Adipocyte (in vitro differentiated cells): ENCODE results near the gene C1QTNF7.

Experiments
- DNase-seq: peaks from one replicate; pipeline ENCODE4 v3.0.0-alpha.2; 2015; ENCODE audit warnings: low read depth
- H3K27me3 ChIP-seq: replicated peaks from 2 replicates; pipeline ENCODE4 v1.7.0; 2013; ENCODE audit warnings: mild to moderate bottlenecking, low read length, moderate library complexity; ENCODE audit not compliant: control insufficient read depth, insufficient read depth
- H3K36me3 ChIP-seq: 2 replicates; pipeline ENCODE4 v1.7.0; 2013; ENCODE audit warnings: low read length, mild to moderate bottlenecking, moderate library complexity; ENCODE audit not compliant: control insufficient read depth, insufficient read depth, severe bottlenecking
- H3K4me1 ChIP-seq: 2 replicates; pipeline ENCODE4 v1.7.0; 2013; ENCODE audit warnings: mild to moderate bottlenecking, low read length, moderate library complexity; ENCODE audit not compliant: control insufficient read depth, insufficient read depth
- H3K4me3 ChIP-seq: 2 replicates; pipeline ENCODE4 v1.7.0; 2013; ENCODE audit warnings: mild to moderate bottlenecking, low read length, moderate library complexity
- H3K9ac ChIP-seq: 2 replicates; pipeline ENCODE4 v1.7.0; 2013; ENCODE audit warnings: mild to moderate bottlenecking, low read length, moderate library complexity
- H3K9me3 ChIP-seq: 2 replicates; pipeline ENCODE4 v1.7.0; 2013; ENCODE audit warnings: mild to moderate bottlenecking, low read length, moderate library complexity; ENCODE audit not compliant: control insufficient read depth

C1QTNF7 gene

DNA sequence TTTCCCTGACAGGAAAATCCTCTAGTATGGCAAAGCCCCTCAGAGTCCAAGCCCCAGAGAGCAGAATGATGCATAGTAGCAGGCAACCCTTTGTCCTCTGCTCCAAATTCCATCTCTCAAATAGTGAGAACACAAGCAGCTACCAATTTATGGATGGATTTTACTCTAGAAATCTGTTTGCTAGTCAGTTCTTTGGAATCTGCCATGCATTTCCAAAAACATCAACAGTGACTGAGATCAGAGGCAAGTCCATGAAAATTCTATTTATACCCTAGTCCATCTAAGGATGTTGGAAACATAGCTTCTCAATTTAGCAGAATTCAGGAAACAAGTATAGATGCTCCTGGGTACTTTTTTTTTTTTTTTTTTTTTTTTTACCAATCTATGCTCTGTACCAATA is 31.9 kb downstream of the C1QTNF7 start:
- no peak overlapping the region for H3K9ac ChIP-seq
- no peak overlapping the region for H3K4me3 ChIP-seq
- H3K9me3 ChIP-seq, result no peaks in the 10 kb centered on the region
- no peaks in the 10 kb centered on the region for H3K36me3 ChIP-seq
- peaks cover 5% of the 10 kb centered on the region for H3K27me3 ChIP-seq
- peak; percentile 26 for DNase-seq
- H3K4me1 ChIP-seq, result peaks cover 25% of the 10 kb centered on the region

DNA sequence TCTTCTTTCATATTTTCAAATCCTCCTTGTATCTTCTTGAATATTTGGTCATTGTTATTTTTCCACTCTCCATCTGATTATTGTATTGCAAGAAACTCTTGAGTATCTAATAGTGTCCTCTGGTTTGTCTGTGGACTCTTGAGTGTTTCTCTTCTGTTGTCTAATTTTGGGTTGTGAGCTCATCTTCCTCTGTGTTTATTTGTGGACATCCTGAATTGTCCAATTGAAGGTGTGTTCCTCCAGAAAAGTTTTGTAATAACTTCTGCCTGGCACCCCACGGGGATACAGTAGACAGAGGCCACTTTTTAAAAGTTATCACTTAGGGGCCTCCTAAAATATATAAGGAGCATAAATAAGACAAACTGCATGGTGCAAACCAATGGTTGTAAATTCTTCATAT is 38.8 kb downstream of the C1QTNF7 start:
- Histone ChIP-seq H3K4me1 (peaks cover 14% of the 10 kb centered on the region), H3K9ac (no peak overlapping the region)
- DNase-seq, result no peak

DNA sequence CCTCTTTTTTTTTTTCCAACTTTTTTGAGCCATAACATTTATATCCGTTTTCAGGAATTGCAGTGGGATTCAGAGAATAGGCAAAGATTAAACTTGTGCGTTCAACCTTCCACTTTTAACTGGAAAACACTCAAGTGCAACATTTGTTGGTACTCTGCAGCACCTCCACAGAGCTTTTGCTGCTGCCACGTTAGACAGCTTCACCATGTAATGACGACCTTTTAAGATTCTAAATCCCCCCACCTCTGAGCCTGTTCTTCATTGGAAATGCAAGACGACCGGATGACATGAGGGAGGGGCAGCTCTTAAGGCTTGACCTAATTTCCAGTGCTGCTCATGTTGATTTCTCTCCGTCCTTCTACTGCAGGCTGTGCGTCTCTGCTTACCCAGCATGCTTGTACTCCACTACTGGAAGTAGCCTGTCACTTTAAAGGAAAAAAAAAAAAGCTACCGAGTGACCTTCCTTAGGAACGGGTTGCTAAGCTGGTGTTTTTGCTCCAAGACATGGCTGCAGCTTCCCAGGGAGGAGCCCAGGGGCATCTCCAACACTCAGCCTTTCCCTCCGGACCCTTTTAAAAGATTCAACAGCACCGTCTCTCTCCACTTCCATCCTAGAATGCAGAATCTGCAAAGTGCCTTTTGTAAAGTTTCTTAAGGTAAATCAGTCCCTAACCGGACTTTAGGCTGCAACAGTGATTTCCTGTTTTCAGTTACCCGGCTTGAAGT is 41.7 kb downstream of the C1QTNF7 start, which contains the start of gene CC2D2A:
Gene CC2D2A (plus strand): TSS at position 481 of the 726 bp plus-strand sequence. CDS start 6,051 bp downstream, outside the sequence.
- peak; percentile 71 for DNase-seq
- Histone ChIP-seq H3K4me3 (peak within 1 kb of the TSS; percentile 92), H3K9ac (peak within 1 kb of the TSS; percentile 81), H3K4me1 (peaks cover 13% of the 10 kb centered on the region), H3K36me3 (no peaks in the 10 kb centered on the region), H3K27me3 (no peaks in the 10 kb centered on the region), H3K9me3 (no peaks in the 10 kb centered on the region)

More for the DNA sequence above, 38.8 kb downstream of the C1QTNF7 start:
- no peak overlapping the region for H3K4me3 ChIP-seq
- no peaks in the 10 kb centered on the region for H3K27me3 ChIP-seq
- no peaks in the 10 kb centered on the region for H3K36me3 ChIP-seq
- H3K9me3 ChIP-seq, result no peaks in the 10 kb centered on the region

DNA sequence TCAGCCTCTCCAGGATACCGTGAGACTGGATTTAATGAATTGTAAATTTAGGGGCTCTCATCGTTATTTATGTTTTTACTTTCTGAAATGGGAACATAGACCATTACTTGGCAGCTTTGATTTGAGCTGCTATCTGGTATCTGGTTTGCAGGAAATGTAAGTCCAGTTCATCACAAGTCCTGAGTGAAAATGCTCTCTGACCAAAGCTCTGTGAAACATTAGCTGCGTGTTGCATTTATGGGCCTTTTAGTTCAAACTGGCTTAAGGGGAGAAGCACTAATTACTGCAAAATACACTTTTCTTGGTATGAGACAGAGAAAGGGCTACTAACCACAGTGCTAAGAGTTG is 42.3 kb downstream of the C1QTNF7 start:
- Histone ChIP-seq H3K4me3 (peak overlapping the region; percentile 92), H3K9me3 (no peaks in the 10 kb centered on the region), H3K27me3 (no peaks in the 10 kb centered on the region), H3K4me1 (peaks cover 9% of the 10 kb centered on the region), H3K9ac (peak overlapping the region; percentile 81), H3K36me3 (no peaks in the 10 kb centered on the region)
- peak; percentile 43 for DNase-seq

DNA sequence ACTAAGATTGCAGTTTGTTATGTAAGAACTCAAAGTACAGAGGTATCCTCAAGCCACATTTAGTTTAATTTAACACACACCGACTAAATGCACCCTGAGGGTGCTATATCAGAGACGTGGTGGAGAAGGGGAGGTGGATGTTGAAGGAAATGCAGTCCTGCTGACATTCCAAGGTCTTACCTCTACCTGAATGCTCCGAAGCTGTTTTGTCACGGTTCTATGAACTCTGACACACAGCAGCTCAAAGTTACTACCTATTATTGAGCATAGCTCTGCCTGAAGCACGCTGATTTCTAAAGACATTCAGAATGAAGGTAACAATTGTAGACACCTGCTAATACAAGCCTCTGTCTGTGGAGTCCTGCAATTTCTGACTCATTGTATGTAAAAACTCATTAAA is 48.6 kb downstream of the C1QTNF7 start:
- no peaks in the 10 kb centered on the region for H3K36me3 ChIP-seq
- no peak overlapping the region for H3K4me3 ChIP-seq

DNA sequence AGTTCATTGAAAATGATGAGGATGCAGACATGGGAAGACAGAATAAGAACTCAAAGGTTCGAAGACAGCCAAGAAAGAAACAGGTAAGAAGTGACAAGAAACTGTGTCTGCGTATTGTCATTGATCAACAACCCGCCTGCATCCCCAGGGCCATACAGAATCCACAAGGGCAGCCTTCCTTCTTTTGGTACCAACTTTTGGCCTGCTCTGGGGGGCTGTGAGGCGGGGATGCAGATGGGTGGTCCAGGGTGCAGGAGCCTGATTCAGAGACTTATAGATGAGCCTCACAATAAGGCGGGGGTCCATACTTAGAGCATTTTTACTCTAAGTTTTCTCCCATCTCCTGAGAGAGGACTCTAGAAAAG is 50.9 kb downstream of the C1QTNF7 start:
- no peaks in the 10 kb centered on the region for H3K27me3 ChIP-seq
- no peak for DNase-seq
- H3K4me3 ChIP-seq, result peak overlapping the region; percentile 89
- H3K9ac ChIP-seq, result no peak overlapping the region
- peaks cover 16% of the 10 kb centered on the region for H3K4me1 ChIP-seq
- H3K36me3 ChIP-seq, result no peaks in the 10 kb centered on the region
- no peaks in the 10 kb centered on the region for H3K9me3 ChIP-seq

More for the DNA sequence above, 48.6 kb downstream of the C1QTNF7 start:
- H3K9ac ChIP-seq, result no peak overlapping the region
- H3K27me3 ChIP-seq, result no peaks in the 10 kb centered on the region
- DNase-seq, result no peak
- peaks cover 16% of the 10 kb centered on the region for H3K4me1 ChIP-seq
- H3K9me3 ChIP-seq, result no peaks in the 10 kb centered on the region

DNA sequence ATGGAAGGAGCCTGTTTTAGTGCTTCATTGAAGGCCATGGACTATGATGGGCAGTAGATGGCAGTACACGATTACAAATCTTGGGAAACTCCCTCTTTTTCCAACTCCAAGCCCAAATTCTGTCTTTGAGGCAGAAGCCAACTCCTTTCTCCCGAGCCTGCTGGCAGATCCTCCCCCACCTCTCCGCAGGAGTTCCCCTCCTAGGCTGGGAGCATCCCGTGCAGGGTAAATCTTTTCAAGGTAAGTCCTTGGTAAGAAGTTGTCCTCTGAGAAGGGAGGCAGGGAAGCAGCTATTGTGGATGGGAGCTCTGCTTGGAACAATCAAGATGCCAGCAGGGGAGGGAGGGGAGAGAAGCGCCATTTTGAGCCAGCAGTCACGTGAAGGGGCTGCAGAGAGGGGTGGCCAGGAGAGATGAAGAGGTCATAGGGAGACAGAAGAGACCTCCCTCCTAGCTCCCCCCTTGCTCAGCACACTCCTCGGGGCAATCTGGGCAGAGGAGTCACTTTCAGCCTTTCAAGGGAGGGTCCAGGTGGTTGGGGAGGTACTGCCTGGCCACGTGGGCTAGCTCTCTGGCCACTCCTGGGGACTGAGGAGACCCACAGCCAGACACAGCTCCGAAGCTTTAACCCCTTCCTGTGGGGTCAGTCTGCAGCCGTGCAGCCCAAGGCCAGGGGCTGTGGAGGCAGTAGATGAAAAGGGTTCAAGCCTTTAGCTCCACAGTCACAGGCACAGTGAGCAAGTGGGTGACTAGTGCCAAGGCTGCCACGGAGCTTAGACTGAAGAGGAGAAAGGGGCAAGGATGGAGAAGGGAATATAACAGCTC is 51.5 kb downstream of the C1QTNF7 start:
- H3K4me1 ChIP-seq, result peaks cover 16% of the 10 kb centered on the region
- peak; percentile 96 for DNase-seq

DNA sequence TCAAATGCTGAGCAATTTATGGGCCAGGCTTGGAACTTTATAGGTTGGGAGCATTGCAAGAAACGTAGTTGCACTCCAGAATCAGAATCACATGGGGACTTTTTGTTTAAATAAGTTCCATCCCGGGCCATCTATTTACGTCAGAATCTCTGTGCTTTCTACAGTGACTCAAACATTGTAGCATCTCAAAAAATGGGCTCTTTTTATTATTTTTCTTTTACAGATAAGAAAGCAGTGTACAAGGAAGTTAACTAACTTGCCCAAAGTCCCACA is 52.0 kb downstream of the C1QTNF7 start:
- no peaks in the 10 kb centered on the region for H3K27me3 ChIP-seq
- H3K9me3 ChIP-seq, result peaks cover 4% of the 10 kb centered on the region
- no peaks in the 10 kb centered on the region for H3K36me3 ChIP-seq
- peak; percentile 86 for DNase-seq
- peak overlapping the region; percentile 89 for H3K4me3 ChIP-seq
- peak overlapping the region; percentile 90 for H3K9ac ChIP-seq
- H3K4me1 ChIP-seq, result peaks cover 16% of the 10 kb centered on the region

More for the DNA sequence above, 51.5 kb downstream of the C1QTNF7 start:
- Histone ChIP-seq H3K9me3 (no peaks in the 10 kb centered on the region), H3K4me3 (peak overlapping the region; percentile 89), H3K27me3 (no peaks in the 10 kb centered on the region), H3K36me3 (no peaks in the 10 kb centered on the region), H3K9ac (peak overlapping the region; percentile 90)

DNA sequence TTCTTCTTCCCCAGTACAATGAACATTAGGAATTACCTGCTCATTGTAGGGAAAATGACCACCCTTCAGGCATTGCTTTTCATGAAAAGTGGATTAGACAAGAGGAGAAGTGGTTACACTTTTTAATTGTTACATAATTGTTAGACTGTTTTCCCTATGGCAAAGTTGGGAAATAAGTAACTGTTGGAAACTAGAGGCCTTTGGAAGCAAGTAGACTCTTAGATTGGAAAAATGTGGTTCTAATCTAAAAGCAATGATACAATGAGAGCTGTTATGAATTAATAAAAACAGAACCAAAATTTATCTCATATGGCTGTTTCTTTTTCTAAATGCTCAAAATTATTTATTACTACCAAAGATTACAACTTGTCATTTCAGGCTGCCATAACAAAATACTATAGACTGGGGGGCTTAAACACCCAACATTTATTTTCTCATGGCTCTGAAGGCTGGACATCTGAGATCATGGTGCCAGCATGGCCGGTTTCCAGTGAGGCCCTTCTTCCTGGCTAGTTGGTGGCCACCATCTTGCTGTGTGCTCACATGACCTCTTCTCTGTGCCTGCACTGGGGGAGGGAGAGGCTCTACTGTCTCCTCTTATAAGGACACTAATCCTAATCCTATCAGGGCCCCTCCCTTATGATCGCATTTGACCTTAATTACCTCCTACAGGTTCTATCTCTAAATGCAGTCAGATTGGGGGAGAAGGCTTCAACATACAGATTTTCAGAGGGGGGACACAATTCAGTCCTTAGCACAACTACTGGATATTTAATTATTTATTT is 54.3 kb downstream of the C1QTNF7 start:
- H3K27me3 ChIP-seq, result no peaks in the 10 kb centered on the region
- H3K4me1 ChIP-seq, result peaks cover 16% of the 10 kb centered on the region
- peaks cover 6% of the 10 kb centered on the region for H3K36me3 ChIP-seq
- peaks cover 27% of the 10 kb centered on the region for H3K9me3 ChIP-seq
- H3K9ac ChIP-seq, result no peak overlapping the region
- H3K4me3 ChIP-seq, result no peak overlapping the region
- peak; percentile 14 for DNase-seq

DNA sequence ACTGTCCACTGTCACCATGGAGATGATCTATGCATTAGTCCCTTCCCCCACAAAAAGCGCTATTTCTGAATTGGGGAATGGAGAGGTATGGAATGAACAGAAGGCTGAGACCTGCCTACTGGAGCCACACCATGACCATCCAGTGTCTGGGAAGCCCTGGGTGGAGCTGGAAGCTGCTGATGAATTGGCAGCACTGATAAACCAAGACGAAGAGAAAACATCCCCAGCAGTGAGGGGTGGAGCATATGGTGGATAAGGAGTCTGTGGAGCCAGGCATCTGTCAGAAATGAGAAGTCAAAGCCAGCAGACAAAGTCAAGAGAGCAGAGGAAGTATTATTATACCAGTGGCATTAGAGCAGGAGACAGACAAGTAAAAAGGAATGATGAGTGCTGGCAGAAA is 55.0 kb downstream of the C1QTNF7 start:
- Histone ChIP-seq H3K4me3 (no peak overlapping the region), H3K27me3 (no peaks in the 10 kb centered on the region), H3K36me3 (peaks cover 6% of the 10 kb centered on the region), H3K4me1 (peaks cover 16% of the 10 kb centered on the region), H3K9me3 (peaks cover 34% of the 10 kb centered on the region), H3K9ac (no peak overlapping the region)
- no peak for DNase-seq

DNA sequence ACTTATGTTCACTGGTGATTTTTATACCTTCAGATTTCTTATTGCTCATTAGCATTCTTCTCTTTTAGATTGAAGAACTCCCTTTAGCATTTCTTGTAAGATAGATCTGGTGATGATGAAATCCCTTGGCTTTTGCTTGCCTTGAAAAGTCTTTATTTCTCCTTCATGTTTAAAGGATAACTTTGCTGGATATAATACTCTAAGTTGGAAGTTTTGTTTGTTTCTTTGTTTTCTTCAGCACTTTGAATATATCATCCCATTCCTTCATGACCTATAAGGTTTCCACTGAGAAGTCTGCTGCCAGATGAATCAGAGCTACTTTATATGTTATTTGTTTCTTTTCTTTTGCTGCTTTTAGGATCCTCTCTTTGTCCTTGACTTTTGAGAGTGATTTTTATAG is 60.3 kb downstream of the C1QTNF7 start:
- Histone ChIP-seq H3K9ac (no peak overlapping the region), H3K36me3 (peaks cover 6% of the 10 kb centered on the region), H3K27me3 (no peaks in the 10 kb centered on the region), H3K9me3 (peaks cover 42% of the 10 kb centered on the region), H3K4me3 (no peak overlapping the region), H3K4me1 (peaks cover 19% of the 10 kb centered on the region)
- peak; percentile 38 for DNase-seq
